ENCODE data around the gene RTN4.
A peak's percentile ranks its signal among the peaks of the same experiment; 100 is the strongest.

RTN4 gene

GRCh38 chr2:54968561-54969218 is 81.6 kb downstream of the RTN4 start:
- DNase-seq (ENCODE audit: low spot score): no peak

- DNase-seq (ENCODE audit: low spot score): no peak
Observed at GRCh38 chr2:54967759-54968365, 82.4 kb downstream of the RTN4 start.

DNA sequence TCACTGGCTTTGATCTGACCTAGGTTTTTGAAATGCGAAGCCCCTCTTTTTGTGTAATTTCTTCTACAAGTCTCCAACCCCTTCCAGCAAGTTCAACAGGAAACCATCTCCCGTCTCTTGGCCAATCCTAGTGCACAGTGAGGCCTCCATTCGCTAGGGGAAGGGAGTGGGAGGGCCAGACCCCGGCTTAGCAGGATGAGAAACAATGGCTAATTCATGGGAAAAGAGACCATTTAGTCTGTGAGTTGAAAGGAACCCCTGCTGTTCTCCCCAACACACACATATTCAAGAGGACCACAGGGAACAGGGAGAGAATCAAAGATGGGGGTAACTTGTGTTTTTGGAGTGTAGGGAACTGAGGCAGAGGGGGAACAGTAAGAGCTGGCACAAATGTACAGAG is 83.0 kb downstream of the RTN4 start:
- DNase-seq (ENCODE audit: low spot score): no peak

DNA sequence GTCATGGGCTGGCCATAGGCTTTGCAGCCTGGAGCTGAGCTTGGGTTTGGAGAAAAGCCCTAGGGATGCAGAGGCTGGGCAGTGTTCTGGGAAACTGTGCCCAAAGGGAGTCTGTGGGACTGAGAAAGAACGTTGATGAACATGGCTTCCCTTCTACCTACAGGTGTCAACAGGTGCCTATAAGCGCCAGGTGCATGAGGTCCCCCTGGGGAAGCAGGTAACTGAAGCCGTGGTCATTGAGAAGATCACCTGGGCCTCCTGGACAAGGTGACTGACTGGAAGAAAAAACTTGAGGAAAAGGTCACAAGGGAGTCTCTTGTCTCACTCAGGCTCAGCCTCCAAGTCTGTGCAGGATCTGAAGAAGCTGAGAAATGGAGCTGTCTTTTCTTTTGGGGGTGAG is 83.4 kb downstream of the RTN4 start:
- DNase-seq (ENCODE audit: low spot score): no peak

GRCh38 chr2:54966165-54966832 is 84.0 kb downstream of the RTN4 start:
- DNase-seq (ENCODE audit: low spot score): no peak

DNA sequence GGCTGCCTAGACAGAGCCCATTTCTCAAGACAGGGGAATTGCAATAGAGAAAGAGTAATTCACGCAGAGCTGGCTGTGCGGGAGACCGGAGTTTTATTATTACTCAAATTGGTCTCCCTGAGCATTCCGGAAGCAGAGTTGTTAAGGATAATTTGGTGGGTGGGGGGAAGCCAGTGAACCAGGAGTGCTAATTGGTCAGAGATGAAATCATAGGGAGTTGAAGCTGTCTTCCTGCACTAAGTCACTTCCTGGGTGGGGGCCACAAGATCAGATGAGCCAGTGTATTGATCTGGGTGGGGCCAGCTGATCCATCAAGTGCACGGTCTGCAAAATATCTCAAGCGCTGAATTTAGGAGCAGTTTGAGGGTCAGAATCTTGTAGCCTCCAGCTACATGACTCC is 84.8 kb downstream of the RTN4 start:
- no peak for DNase-seq (ENCODE audit: low spot score)

- no peak for DNase-seq (ENCODE audit: low spot score)
Observed at GRCh38 chr2:54964816-54965215, 85.4 kb downstream of the RTN4 start.

DNA sequence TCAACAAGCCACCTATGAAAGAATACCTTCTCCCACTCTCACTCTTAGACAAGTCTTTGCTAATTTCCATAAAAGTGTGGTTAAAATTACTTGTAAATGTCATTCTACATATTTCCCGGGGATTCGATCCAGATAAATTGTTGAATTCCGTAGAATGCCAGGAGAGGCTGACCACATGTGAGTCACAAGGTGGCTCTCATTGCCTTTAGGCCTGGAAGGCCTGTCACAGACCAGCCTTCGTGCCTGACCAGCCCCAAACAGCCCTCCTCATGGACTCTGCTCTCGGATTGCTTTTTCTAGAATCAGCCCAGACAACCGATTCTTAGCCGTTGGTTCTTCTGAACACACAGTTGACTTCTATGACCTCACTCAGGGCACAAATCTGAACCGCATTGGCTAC is 86.0 kb downstream of the RTN4 start:
- no peak for DNase-seq (ENCODE audit: low spot score)

- no peak for DNase-seq (ENCODE audit: low spot score)
Observed at GRCh38 chr2:54963476-54963875, 86.8 kb downstream of the RTN4 start.

- DNase-seq (ENCODE audit: low spot score): peak; percentile 47
Observed at GRCh38 chr2:54962935-54963440, 87.3 kb downstream of the RTN4 start.

DNA sequence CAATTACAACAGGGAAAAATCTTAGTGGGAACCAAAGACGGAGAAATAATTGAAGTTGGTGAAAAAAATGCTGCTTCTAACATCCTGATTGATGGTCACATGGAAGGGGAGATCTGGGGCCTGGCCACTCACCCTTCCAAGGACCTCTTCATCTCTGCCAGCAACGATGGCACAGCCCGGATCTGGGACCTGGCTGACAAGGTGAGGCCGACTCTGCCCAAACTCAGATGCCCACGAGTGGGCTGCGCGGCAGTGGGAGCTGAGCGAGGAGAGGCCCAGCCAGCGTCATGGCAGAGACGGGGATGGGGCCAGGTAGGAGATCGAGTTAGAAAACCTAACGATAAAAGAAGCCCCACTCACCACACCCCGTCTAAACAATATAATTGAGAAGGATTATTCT is 87.7 kb downstream of the RTN4 start:
- DNase-seq (ENCODE audit: low spot score): no peak

DNA sequence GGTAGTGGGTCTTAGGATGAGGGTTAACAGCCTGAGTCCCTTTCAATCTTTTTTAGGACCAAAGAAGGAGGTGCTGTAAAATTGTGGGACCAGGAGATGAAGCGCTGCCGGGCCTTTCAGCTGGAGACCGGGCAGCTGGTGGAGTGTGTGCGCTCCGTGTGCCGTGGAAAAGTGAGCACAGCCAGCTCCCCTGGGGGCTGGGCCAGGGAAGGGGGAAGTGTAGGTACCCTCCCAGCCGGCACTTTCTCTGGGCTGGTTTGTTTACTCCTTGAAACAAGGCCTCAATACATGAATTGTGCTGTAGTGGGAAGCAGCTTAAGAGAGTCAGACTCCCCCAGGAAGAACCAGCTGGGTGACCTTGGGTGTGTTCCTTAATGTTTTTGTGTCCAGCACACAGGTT is 90.1 kb downstream of the RTN4 start:
- no peak for DNase-seq (ENCODE audit: low spot score)

DNA sequence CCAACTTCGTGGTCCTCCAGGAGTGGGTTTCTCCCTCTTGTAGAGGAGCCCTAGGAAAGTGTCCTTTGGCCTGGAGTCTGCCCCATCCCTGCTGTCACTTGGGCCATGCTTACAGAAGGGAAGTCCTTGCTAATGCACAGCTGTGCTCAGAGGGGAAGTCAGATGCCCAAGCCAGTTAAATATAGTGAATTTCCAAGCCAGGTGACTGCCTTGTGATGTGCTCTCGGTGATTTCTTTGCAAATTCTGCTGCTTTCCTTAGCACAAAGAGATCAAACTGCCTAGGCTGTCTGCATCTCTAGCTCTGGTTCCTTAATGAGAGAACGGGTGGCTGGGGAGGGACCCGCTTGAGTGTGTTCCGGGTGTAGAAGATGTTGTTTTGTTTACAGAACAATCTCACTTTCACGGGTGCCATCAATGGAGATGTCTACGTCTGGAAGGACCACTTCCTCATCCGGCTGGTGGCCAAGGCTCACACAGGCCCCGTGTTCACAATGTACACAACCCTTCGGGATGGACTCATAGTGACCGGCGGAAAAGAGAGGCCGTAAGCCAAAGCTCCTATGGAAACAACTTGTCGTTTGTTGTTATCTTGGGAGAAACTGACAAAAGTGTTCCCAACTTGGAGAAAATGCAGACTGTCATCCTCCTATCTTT is 91.4 kb downstream of the RTN4 start:
- no peak for DNase-seq (ENCODE audit: low spot score)

DNA sequence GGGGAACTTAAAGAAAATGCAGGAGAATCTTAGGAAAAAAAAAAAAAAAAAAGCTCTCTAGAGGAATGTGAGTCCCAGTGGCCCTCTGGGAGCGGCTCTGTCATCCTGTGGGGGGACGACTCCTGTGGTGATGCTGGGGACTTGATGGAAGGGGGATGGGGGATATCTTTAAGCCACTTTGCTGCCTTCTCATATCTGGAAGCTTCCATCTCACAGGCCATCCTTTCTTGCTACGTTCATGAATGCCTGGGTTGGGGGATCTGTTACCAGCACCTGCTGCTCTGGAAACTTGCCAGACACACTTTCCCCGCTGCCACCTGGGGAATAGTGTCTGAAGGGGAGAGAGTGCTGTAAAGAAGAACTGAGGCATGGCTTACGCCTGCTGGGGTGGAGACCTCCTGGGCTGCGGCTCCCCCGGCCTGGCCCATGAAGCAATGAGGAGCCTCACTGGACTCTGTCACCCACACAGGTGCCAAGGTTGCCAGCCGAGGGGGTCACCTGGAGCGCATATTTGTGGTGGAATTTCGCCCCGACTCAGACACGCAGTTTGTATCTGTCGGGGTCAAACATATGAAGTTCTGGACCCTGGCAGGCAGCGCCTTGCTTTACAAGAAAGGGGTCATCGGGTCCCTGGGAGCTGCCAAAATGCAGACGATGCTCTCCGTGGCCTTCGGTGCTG is 92.8 kb downstream of the RTN4 start:
- no peak for DNase-seq (ENCODE audit: low spot score)

DNA sequence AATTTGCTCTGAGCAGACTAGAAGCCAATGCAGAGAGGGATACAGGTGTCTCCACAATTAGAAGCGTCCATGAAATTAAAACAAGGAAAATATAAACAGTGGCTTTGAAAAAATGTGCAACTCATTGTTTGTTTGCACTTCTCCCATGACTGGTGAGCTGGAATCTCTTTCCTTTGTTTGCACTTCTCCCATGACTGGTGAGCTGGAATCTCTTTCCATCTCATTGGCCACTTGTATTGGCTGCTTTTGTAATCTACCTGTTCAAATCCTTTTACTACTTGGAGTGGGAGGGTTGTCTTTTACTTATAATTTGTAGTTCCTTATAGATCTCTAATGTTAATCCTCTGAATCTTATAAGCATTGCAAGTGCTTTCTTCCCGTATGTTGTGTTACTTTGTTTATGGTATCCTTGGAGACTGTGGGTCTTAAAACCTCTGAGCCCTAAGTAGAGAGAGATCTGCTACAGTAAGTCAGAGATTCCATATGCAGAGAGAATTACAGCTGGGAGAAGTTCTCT is 94.1 kb downstream of the RTN4 start:
- DNase-seq (ENCODE audit: low spot score): peak; percentile 50

GRCh38 chr2:54955358-54956110 is 94.7 kb downstream of the RTN4 start:
- peak; percentile 65 for DNase-seq (ENCODE audit: low spot score)

DNA sequence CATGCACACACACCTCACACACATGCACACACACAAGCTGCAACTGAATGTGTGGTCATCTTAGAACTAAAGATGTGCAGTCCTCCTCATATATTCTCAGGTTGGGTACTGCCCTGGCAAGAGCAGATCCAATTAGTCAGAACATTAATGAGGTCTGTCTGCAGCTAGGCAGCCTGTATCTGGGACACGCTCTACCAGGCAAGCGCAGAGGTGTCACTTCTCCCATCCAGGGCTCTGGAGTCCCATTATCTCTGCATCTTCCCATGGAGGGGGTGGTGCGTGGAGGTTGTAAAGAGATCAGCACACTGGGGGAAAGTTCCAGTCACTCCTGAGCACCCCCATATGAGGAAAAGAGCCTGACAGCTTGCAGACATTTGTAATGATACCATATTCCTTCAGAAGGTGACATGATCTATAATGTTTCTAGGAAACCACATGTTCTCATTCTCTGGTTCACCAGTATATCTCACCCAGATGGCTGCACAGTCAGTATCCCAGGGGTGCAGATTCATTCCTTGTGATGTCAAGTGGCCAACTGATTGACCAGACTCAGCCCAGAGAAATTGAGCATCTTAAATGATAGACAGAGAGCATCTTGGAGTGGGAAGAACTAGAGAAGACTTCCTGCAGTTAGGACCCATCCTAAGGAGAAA is 95.4 kb downstream of the RTN4 start:
- no peak for DNase-seq (ENCODE audit: low spot score)

- DNase-seq (ENCODE audit: low spot score): no peak
Observed at GRCh38 chr2:54954158-54954557, 96.1 kb downstream of the RTN4 start.

GRCh38 chr2:54952978-54953456 is 97.2 kb downstream of the RTN4 start:
- peak; percentile 78 for DNase-seq (ENCODE audit: low spot score)

- peak; percentile 22 for DNase-seq (ENCODE audit: low spot score)
Observed at GRCh38 chr2:54952425-54952824, 97.8 kb downstream of the RTN4 start.

- no peak for DNase-seq (ENCODE audit: low spot score)
Observed at GRCh38 chr2:54950811-54951210, 99.4 kb downstream of the RTN4 start.

All from LoVo (cell line).